WERI-Rb-1 (cell line): ENCODE results near the gene CDH23.
A peak's percentile ranks its signal among the peaks of the same experiment; 100 is the strongest.

Experiments
- DNase-seq: peaks from one replicate; pipeline ENCODE4 v3.0.0-alpha.2; 2020
- H3K27ac ChIP-seq: fragments of 250-450 bp; sonication (Bioruptor Pico); 2 replicates; pipeline ENCODE4 v1.5.1; 2020; ENCODE audit warnings: mild to moderate bottlenecking, moderate library complexity
- H3K27me3 ChIP-seq: fragments of 250-450 bp; sonication (Bioruptor Pico); 2 replicates; pipeline ENCODE4 v1.5.1; 2021; ENCODE audit warnings: mild to moderate bottlenecking, low read depth, moderate library complexity; ENCODE audit not compliant: insufficient read depth, severe bottlenecking
- H3K36me3 ChIP-seq: fragments of 250-450 bp; sonication (Bioruptor Pico); 2 replicates; pipeline ENCODE4 v1.5.1; 2020; ENCODE audit warnings: mild to moderate bottlenecking, moderate library complexity
- H3K4me3 ChIP-seq: 2 replicates; pipeline ENCODE4 v1.5.1; 2011; ENCODE audit warnings: low read depth, mild to moderate bottlenecking, control low read depth, low read length
- H3K9me3 ChIP-seq: fragments of 250-450 bp; sonication (Bioruptor Pico); 2 replicates; pipeline ENCODE4 v1.5.1; 2021; ENCODE audit warnings: mild to moderate bottlenecking, moderate library complexity; ENCODE audit not compliant: severe bottlenecking
- CTCF ChIP-seq: IDR thresholded peaks from 2 replicates; pipeline ENCODE4 v1.5.1; 2011; ENCODE audit warnings: low read depth, mild to moderate bottlenecking, control low read depth, inconsistent platforms, low read length

CDH23 gene

GRCh38 chr10:71515531-71516172, 118.9 kb downstream of the CDH23 start:
- Histone ChIP-seq H3K36me3 (peaks cover 82% of the 10 kb centered on the region), H3K27me3 (no peaks in the 10 kb centered on the region), H3K27ac (no peak overlapping the region), H3K4me3 (no peak overlapping the region), H3K9me3 (no peaks in the 10 kb centered on the region)
- TF ChIP-seq CTCF = no peak
- no peak for DNase-seq

GRCh38 chr10:71516890-71517289, 120.2 kb downstream of the CDH23 start:
- TF ChIP-seq CTCF = no peak
- DNase-seq = peak; percentile 53
- H3K27ac ChIP-seq = peak overlapping the region; percentile 35
- H3K27me3 ChIP-seq = no peaks in the 10 kb centered on the region
- no peak overlapping the region for H3K4me3 ChIP-seq
- H3K9me3 ChIP-seq = no peaks in the 10 kb centered on the region
- peaks cover 69% of the 10 kb centered on the region for H3K36me3 ChIP-seq

GRCh38 chr10:71517298-71518169, 120.8 kb downstream of the CDH23 start:
- no peak for TF ChIP-seq CTCF
- DNase-seq = no peak
- Histone ChIP-seq H3K36me3 (peaks cover 64% of the 10 kb centered on the region), H3K27me3 (no peaks in the 10 kb centered on the region), H3K4me3 (no peak overlapping the region), H3K9me3 (no peaks in the 10 kb centered on the region), H3K27ac (peak overlapping the region; percentile 35)

- no peak for TF ChIP-seq CTCF
- DNase-seq = no peak
- Histone ChIP-seq H3K36me3 (peaks cover 57% of the 10 kb centered on the region), H3K27ac (peak overlapping the region; percentile 86), H3K27me3 (no peaks in the 10 kb centered on the region), H3K9me3 (no peaks in the 10 kb centered on the region), H3K4me3 (no peak overlapping the region)
Measured at GRCh38 chr10:71520042-71520441, 123.3 kb downstream of the CDH23 start.

- no peaks in the 10 kb centered on the region for H3K27me3 ChIP-seq
- peak; percentile 49 for DNase-seq
- no peaks in the 10 kb centered on the region for H3K9me3 ChIP-seq
- TF ChIP-seq CTCF = no peak
- H3K36me3 ChIP-seq = peaks cover 45% of the 10 kb centered on the region
- peak overlapping the region; percentile 86 for H3K27ac ChIP-seq
- H3K4me3 ChIP-seq = no peak overlapping the region
Measured at GRCh38 chr10:71521504-71522441, 125.1 kb downstream of the CDH23 start.
